Neural progenitor cell (in vitro differentiated cells): ENCODE measurements around the gene CCT7. TPM values are rescaled to one million over a fixed set of nuclear protein-coding genes. Genes with fewer than 3 reads are reported as not detected.

ENCODE experiments used
- DNase-seq: peaks from one replicate; pipeline ENCODE4 v3.0.0-alpha.2; 2016; ENCODE audit warnings: low spot score
- H2AFZ ChIP-seq: fragments of 200-600 bp; sonication (generic); replicated peaks from 2 replicates; pipeline ENCODE4 v1.6.1; 2016; ENCODE audit warnings: antibody characterized with exemption
- H3F3A ChIP-seq: fragments of 200-600 bp; sonication (generic); 2 replicates; pipeline ENCODE4 v1.6.1; 2016; ENCODE audit warnings: antibody characterized with exemption, low read depth
- H3K27ac ChIP-seq: fragments of 200-600 bp; sonication (generic); 2 replicates; pipeline ENCODE4 v1.5.1; 2016; ENCODE audit warnings: mild to moderate bottlenecking
- H3K27me3 ChIP-seq: fragments of 200-600 bp; sonication (generic); 2 replicates; pipeline ENCODE4 v1.6.1; 2016; ENCODE audit warnings: mild to moderate bottlenecking, moderate library complexity
- H3K36me3 ChIP-seq: fragments of 200-600 bp; sonication (generic); 2 replicates; pipeline ENCODE4 v1.5.1; 2016
- H3K4me1 ChIP-seq: fragments of 200-600 bp; sonication (generic); 2 replicates; pipeline ENCODE4 v1.6.1; 2016; ENCODE audit warnings: mixed run types
- H3K4me2 ChIP-seq: fragments of 200-600 bp; sonication (generic); 2 replicates; pipeline ENCODE4 v1.6.1; 2016
- H3K4me3 ChIP-seq: fragments of 200-600 bp; sonication (generic); 2 replicates; pipeline ENCODE4 v1.5.1; 2016
- H3K79me2 ChIP-seq: fragments of 200-600 bp; sonication (generic); 2 replicates; pipeline ENCODE4 v1.6.1; 2016; ENCODE audit warnings: low read depth
- H3K9ac ChIP-seq: fragments of 200-600 bp; sonication (generic); 2 replicates; pipeline ENCODE4 v1.6.1; 2016
- H3K9me3 ChIP-seq: fragments of 200-600 bp; sonication (generic); 2 replicates; pipeline ENCODE4 v1.5.1; 2016; ENCODE audit warnings: low read depth
- H4K20me1 ChIP-seq: fragments of 200-600 bp; sonication (generic); 2 replicates; pipeline ENCODE4 v1.6.1; 2016; ENCODE audit warnings: low read depth
- H3K27ac Mint-ChIP-seq: 3 replicates; pipeline ENCODE4 v1.8.0; 2021; ENCODE audit warnings: mixed read lengths
- H3K27me3 Mint-ChIP-seq: 2 replicates; pipeline ENCODE4 v1.8.0; 2022; ENCODE audit warnings: low read depth, mild to moderate bottlenecking, inconsistent platforms, moderate library complexity, mixed read lengths; ENCODE audit not compliant: insufficient read depth
- H3K36me3 Mint-ChIP-seq: 3 replicates; pipeline ENCODE4 v1.8.0; 2021; ENCODE audit warnings: mixed read lengths
- H3K4me1 Mint-ChIP-seq: 3 replicates; pipeline ENCODE4 v1.8.0; 2021; ENCODE audit warnings: mixed read lengths
- H3K4me3 Mint-ChIP-seq: 3 replicates; pipeline ENCODE4 v1.8.0; 2021; ENCODE audit warnings: mild to moderate bottlenecking, moderate library complexity, mixed read lengths
- H3K9me3 Mint-ChIP-seq: 3 replicates; pipeline ENCODE4 v1.8.0; 2020; ENCODE audit warnings: mixed read lengths
- EZH2 ChIP-seq: fragments of 200-600 bp; sonication (generic); IDR thresholded peaks from 2 replicates; pipeline ENCODE4 v1.6.1; 2017; ENCODE audit warnings: antibody characterized with exemption, mild to moderate bottlenecking, moderate library complexity
- EZH2phosphoT487 ChIP-seq: fragments of 200-600 bp; sonication (generic); IDR thresholded peaks from 2 replicates; pipeline ENCODE4 v1.6.1; 2017; ENCODE audit warnings: antibody characterized with exemption
- total RNA-seq: library from RNA; depleted of rRNA; stranded (reverse); fragments of >200 nt; gene quantifications from 2 replicates; pipeline ENCODE4 v1.2.3, GENCODE V29; 2015; ENCODE audit warnings: low replicate concordance
- TF ChIP-seq, protein P1 (sequence below): fragments of 200-600 bp; sonication (generic); IDR thresholded peaks from 2 replicates; pipeline ENCODE4 v1.5.1; 2017; ENCODE audit warnings: antibody characterized with exemption, mild to moderate bottlenecking

CCT7 gene
- total RNA-seq, 1 donor from 2014 or later = 456 TPM

DNA sequence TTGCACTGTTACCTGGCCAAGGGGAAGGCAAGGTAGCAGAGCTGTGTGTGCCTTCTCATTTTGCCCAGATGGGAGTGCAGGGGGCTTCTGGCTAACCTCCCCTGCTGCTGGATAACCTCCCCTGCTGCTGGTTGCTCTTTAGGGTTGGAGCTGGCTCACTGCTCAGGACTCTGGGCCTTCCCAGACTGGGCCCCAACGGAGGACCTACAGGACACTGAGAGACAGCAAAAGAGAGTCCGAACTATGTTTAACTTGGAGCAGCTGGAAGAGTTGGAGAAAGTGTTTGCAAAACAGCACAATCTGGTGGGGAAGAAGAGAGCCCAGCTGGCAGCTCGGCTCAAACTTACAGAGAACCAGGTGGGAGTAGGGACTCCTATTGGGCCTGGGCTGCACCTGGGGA is 25.9 kb upstream of the CCT7 start:
- Mint-ChIP-seq H3K27me3 (peaks cover 33% of the 10 kb centered on the region), H3K27ac (no peak overlapping the region), H3K4me1 (peaks cover 6% of the 10 kb centered on the region), H3K36me3 (peaks cover 1% of the 10 kb centered on the region), H3K4me3 (no peak overlapping the region), H3K9me3 (peaks cover 4% of the 10 kb centered on the region)
- TF ChIP-seq EZH2 (no peak), EZH2phosphoT487 (no peak)
- TF ChIP-seq, protein P1, sequence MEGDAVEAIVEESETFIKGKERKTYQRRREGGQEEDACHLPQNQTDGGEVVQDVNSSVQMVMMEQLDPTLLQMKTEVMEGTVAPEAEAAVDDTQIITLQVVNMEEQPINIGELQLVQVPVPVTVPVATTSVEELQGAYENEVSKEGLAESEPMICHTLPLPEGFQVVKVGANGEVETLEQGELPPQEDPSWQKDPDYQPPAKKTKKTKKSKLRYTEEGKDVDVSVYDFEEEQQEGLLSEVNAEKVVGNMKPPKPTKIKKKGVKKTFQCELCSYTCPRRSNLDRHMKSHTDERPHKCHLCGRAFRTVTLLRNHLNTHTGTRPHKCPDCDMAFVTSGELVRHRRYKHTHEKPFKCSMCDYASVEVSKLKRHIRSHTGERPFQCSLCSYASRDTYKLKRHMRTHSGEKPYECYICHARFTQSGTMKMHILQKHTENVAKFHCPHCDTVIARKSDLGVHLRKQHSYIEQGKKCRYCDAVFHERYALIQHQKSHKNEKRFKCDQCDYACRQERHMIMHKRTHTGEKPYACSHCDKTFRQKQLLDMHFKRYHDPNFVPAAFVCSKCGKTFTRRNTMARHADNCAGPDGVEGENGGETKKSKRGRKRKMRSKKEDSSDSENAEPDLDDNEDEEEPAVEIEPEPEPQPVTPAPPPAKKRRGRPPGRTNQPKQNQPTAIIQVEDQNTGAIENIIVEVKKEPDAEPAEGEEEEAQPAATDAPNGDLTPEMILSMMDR = no peak
- Histone ChIP-seq H3K36me3 (no peaks in the 10 kb centered on the region), H3F3A (peaks cover 4% of the 10 kb centered on the region), H3K27me3 (peaks cover 42% of the 10 kb centered on the region), H3K4me3 (no peak overlapping the region), H4K20me1 (peaks cover 2% of the 10 kb centered on the region), H3K4me1 (no peaks in the 10 kb centered on the region), H3K9ac (no peak overlapping the region), H3K27ac (no peak overlapping the region), H3K79me2 (no peaks in the 10 kb centered on the region), H3K9me3 (no peaks in the 10 kb centered on the region), H2AFZ (no peak overlapping the region), H3K4me2 (no peak overlapping the region)
- no peak for DNase-seq

DNA sequence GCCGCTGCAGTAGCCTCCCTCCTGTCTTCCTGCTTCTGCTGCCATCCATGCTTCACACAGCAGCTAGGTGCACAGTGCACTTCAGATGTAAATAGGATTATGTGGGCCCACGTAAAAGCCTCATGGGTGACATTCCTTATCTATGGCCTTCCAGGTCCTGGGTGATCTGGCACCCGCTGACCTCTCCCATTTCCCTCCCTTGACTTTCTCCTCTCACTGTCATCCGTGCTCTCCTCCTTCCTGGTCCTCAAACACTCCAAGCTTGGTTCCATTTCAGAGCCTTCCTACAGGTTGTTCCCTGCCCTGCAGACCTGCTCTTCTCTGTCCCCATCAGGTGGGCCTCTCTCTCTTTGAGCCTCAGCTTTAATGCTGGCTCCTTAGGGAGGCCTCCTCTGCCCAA is 24.1 kb upstream of the CCT7 start:
- Histone ChIP-seq H3K4me2 (no peak overlapping the region), H2AFZ (no peak overlapping the region), H3K27ac (no peak overlapping the region), H3K4me3 (no peak overlapping the region), H3K9me3 (no peaks in the 10 kb centered on the region), H3K9ac (no peak overlapping the region), H3F3A (peaks cover 7% of the 10 kb centered on the region), H3K79me2 (peaks cover 6% of the 10 kb centered on the region), H3K27me3 (peaks cover 25% of the 10 kb centered on the region), H3K4me1 (peaks cover 2% of the 10 kb centered on the region), H4K20me1 (no peaks in the 10 kb centered on the region), H3K36me3 (no peaks in the 10 kb centered on the region)
- Mint-ChIP-seq H3K9me3 (no peaks in the 10 kb centered on the region), H3K27me3 (peaks cover 17% of the 10 kb centered on the region), H3K36me3 (no peaks in the 10 kb centered on the region), H3K4me1 (peaks cover 16% of the 10 kb centered on the region), H3K27ac (no peak overlapping the region), H3K4me3 (no peak overlapping the region)
- TF ChIP-seq EZH2phosphoT487 = no peak
- no peak for TF ChIP-seq EZH2
- TF ChIP-seq, protein P1 = no peak
- DNase-seq = no peak

DNA sequence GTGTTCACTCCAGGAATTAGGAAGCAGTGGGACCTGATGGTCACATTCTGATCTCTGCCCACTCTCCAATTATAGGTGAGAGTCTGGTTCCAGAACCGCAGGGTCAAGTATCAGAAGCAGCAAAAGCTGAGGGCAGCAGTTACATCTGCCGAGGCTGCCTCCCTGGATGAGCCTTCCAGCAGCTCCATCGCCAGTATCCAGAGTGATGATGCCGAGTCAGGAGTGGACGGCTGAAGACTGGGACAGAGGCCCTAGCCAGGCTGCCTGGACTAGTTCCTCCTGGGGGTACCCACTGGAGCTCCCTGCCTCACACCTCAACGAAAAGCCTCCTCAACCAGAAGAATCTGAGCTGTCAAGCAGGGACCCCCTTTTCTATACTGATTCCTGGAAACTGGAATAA is 23.4 kb upstream of the CCT7 start:
- Histone ChIP-seq H4K20me1 (no peaks in the 10 kb centered on the region), H3K36me3 (no peaks in the 10 kb centered on the region), H3F3A (peaks cover 7% of the 10 kb centered on the region), H3K9me3 (no peaks in the 10 kb centered on the region), H3K4me2 (no peak overlapping the region), H3K9ac (no peak overlapping the region), H3K27ac (no peak overlapping the region), H3K79me2 (peaks cover 13% of the 10 kb centered on the region), H3K27me3 (peaks cover 18% of the 10 kb centered on the region), H3K4me1 (peaks cover 5% of the 10 kb centered on the region), H3K4me3 (no peak overlapping the region), H2AFZ (no peak overlapping the region)
- TF ChIP-seq EZH2 (no peak), EZH2phosphoT487 (no peak)
- TF ChIP-seq, protein P1 = no peak
- no peak for DNase-seq
- Mint-ChIP-seq H3K4me3 (no peak overlapping the region), H3K9me3 (no peaks in the 10 kb centered on the region), H3K27ac (no peak overlapping the region), H3K4me1 (peaks cover 23% of the 10 kb centered on the region), H3K36me3 (no peaks in the 10 kb centered on the region), H3K27me3 (peaks cover 10% of the 10 kb centered on the region)
